Effector memory CD8-positive, alpha-beta T cell (primary cell): ENCODE measurements around the gene TBXAS1.
"Not testable (repeated sequence)": the region's sequence is repeated elsewhere in the genome, so short reads cannot be mapped to it uniquely, and the experiment has no call there.

ENCODE experiments used
- ATAC-seq: fragments of 150-1000 bp; cut with Tn5 transposase; replicated peaks from 2 replicates; pipeline ENCODE4 v1.10.0; 2021; ENCODE audit warnings: mild to moderate bottlenecking, moderate library complexity
- DNase-seq, 3 experiments: peaks; one replicate each; pipeline ENCODE4 v3.0.0; 2021
- H3K27ac Mint-ChIP-seq, 2 donors: one replicate each; pipeline ENCODE4 v1.8.0; 2022; ENCODE audit warnings: mild to moderate bottlenecking in 2 of 2, mixed read lengths in 2 of 2, moderate library complexity in 2 of 2
- H3K27me3 Mint-ChIP-seq, 2 donors: one replicate each; pipeline ENCODE4 v1.8.0; 2022; ENCODE audit warnings: mixed read lengths in 2 of 2
- H3K36me3 Mint-ChIP-seq: one replicate; pipeline ENCODE4 v1.8.0; 2022; ENCODE audit warnings: mild to moderate bottlenecking, moderate library complexity, mixed read lengths; ENCODE audit not compliant: insufficient read depth
- H3K4me1 Mint-ChIP-seq, 2 donors: one replicate each; pipeline ENCODE4 v1.8.0; 2022; ENCODE audit warnings: low read depth in 2 of 2, mixed read lengths in 2 of 2
- H3K4me3 Mint-ChIP-seq, 2 donors: one replicate each; pipeline ENCODE4 v1.8.0; 2022; ENCODE audit warnings: mild to moderate bottlenecking in 2 of 2, mixed read lengths in 2 of 2, moderate library complexity in 2 of 2
- H3K9me3 Mint-ChIP-seq, 2 donors: one replicate each; pipeline ENCODE4 v1.8.0; 2022; ENCODE audit warnings: mixed read lengths in 2 of 2

Gene TBXAS1

GRCh38 chr7:139830782-139831501, 1.9 kb downstream of the TBXAS1 start:
- peaks cover 22 to 26% of the 10 kb centered on the region in 2 donors for H3K27me3 Mint-ChIP-seq
- DNase-seq (no peak), ATAC-seq (peak; percentile 43)
- peak overlapping the region in 1 of 2 donors; percentile 77 for H3K4me3 Mint-ChIP-seq
- peaks cover 4% of the 10 kb centered on the region for H3K36me3 Mint-ChIP-seq
- H3K4me1 Mint-ChIP-seq = peaks cover 0 to 14% of the 10 kb centered on the region in 2 donors
- peaks cover 3 to 8% of the 10 kb centered on the region in 2 donors for H3K9me3 Mint-ChIP-seq
- H3K27ac Mint-ChIP-seq = peak overlapping the region; percentile 47 to 81

DNA sequence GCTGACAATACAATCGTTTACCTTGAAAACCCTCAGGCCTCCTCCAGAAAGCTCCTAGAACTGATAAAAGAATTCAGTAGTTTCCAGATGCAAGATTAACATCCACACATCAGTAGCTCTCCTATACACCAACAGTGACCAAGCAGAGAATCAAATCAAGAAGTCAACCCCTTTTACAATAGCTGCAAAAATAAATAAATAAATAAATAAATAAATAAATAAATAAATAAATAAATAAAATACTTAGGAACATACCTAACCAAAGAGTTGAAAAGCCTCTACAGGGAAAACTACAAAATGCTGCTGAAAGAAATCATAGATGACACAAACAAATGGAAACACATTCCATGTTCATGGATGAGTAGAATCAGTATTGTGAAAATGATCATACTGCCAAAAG, 6.8 kb downstream of the TBXAS1 start:
- ATAC-seq, H3K27ac Mint-ChIP-seq, H3K36me3 Mint-ChIP-seq, H3K4me1 Mint-ChIP-seq, DNase-seq, H3K9me3 Mint-ChIP-seq, H3K4me3 Mint-ChIP-seq: not testable (repeated sequence)
- H3K27me3 Mint-ChIP-seq = peaks cover 0 to 10% of the 10 kb centered on the region in 2 donors

DNA sequence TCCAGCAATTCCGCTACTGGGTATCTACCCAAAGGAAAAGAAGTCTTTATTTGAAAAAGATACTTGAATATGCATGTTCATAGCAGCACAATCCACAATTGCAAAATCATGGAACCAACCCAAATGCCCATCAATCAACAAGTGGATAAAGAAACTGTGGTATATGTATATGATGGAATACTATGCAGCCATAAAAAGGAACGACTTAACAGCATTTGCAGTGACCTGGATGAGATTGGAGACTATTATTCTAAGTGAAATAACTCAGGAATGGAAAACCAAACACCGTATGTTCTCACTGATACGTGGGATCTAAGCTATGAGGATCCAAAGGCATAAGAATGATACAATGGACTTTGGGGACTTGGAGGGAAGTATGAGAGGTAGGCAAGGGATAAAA, 8.2 kb downstream of the TBXAS1 start:
- DNase-seq, H3K4me1 Mint-ChIP-seq, H3K36me3 Mint-ChIP-seq, H3K27ac Mint-ChIP-seq, ATAC-seq, H3K9me3 Mint-ChIP-seq, H3K27me3 Mint-ChIP-seq, H3K4me3 Mint-ChIP-seq: not testable (repeated sequence)

- no peak overlapping the region for H3K4me3 Mint-ChIP-seq
- H3K27me3 Mint-ChIP-seq = no peaks in the 10 kb centered on the region
- ATAC-seq (no peak), DNase-seq (no peak)
- H3K9me3 Mint-ChIP-seq = peaks cover 1 to 8% of the 10 kb centered on the region in 2 donors
- no peak overlapping the region for H3K27ac Mint-ChIP-seq
- peaks cover 4 to 6% of the 10 kb centered on the region in 2 donors for H3K4me1 Mint-ChIP-seq
- no peaks in the 10 kb centered on the region for H3K36me3 Mint-ChIP-seq
Observed at GRCh38 chr7:139838276-139838675, 9.2 kb downstream of the TBXAS1 start.

- Mint-ChIP-seq H3K4me3 (no peak overlapping the region), H3K9me3 (peaks cover 1 to 7% of the 10 kb centered on the region in 2 donors), H3K27me3 (no peaks in the 10 kb centered on the region), H3K27ac (no peak overlapping the region), H3K36me3 (no peaks in the 10 kb centered on the region), H3K4me1 (peaks cover 4 to 6% of the 10 kb centered on the region in 2 donors)
- ATAC-seq = no peak
- DNase-seq = no peak
Observed at GRCh38 chr7:139838876-139839275, 9.8 kb downstream of the TBXAS1 start.

GRCh38 chr7:139840776-139841175, 11.7 kb downstream of the TBXAS1 start:
- H3K36me3 Mint-ChIP-seq = no peaks in the 10 kb centered on the region
- H3K9me3 Mint-ChIP-seq = no peaks in the 10 kb centered on the region
- H3K4me3 Mint-ChIP-seq = no peak overlapping the region
- peaks cover 8 to 9% of the 10 kb centered on the region in 2 donors for H3K27me3 Mint-ChIP-seq
- no peak for ATAC-seq
- no peak for DNase-seq
- H3K27ac Mint-ChIP-seq = no peak overlapping the region
- peaks cover 4 to 6% of the 10 kb centered on the region in 2 donors for H3K4me1 Mint-ChIP-seq

GRCh38 chr7:139842401-139843210, 13.5 kb downstream of the TBXAS1 start:
- peak; percentile 32 for ATAC-seq
- Mint-ChIP-seq H3K4me3 (peak overlapping the region in 1 of 2 donors; percentile 15), H3K27me3 (peaks cover 9 to 15% of the 10 kb centered on the region in 2 donors), H3K4me1 (peaks cover 4 to 6% of the 10 kb centered on the region in 2 donors), H3K9me3 (no peaks in the 10 kb centered on the region), H3K27ac (peak overlapping the region in 1 of 2 donors; percentile 42), H3K36me3 (no peaks in the 10 kb centered on the region)
- DNase-seq = no peak

- H3K27me3 Mint-ChIP-seq = peaks cover 9 to 15% of the 10 kb centered on the region in 2 donors
- H3K9me3 Mint-ChIP-seq, H3K4me3 Mint-ChIP-seq: not testable (repeated sequence)
Observed at GRCh38 chr7:139843211-139843537, 14.1 kb downstream of the TBXAS1 start.

DNA sequence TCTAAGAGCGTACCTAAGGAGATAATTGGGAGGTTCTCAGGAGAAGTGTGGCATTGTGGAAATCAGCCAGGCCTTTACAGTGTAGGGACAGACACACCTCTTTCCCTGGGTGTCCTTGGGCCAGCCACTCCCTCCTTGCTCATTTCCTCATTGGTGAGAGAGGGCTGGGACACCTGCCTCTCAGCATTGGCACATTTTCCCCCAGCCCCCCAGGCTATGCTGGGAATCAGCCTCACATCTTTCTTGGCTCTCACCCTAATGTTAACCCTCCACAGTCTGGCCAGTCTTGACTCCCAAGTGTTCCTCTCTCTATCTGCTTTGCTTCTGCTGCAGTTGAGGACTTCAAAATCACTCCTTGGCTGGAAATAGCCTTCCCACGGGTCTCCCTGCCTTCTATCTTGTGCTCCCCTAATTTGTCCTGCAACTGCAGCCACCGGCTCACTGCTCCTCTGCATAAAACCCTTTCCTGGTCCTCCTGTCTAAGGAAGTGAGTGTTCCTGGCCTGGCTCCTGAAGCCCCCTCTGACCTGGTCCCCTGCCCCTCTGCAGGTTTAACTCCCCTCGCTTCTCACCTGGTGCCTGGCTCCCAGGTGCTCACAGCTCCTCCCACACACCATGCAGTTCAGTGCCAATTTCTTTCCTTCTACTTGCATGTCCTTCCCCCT, 15.8 kb downstream of the TBXAS1 start:
- no peak overlapping the region for H3K4me3 Mint-ChIP-seq
- peaks cover 9 to 21% of the 10 kb centered on the region in 2 donors for H3K27me3 Mint-ChIP-seq
- no peak overlapping the region for H3K27ac Mint-ChIP-seq
- H3K36me3 Mint-ChIP-seq = no peaks in the 10 kb centered on the region
- DNase-seq (no peak), ATAC-seq (no peak)
- H3K9me3 Mint-ChIP-seq = no peaks in the 10 kb centered on the region
- peaks cover 4 to 6% of the 10 kb centered on the region in 2 donors for H3K4me1 Mint-ChIP-seq

More at GRCh38 chr7:139843211-139843537, 14.1 kb downstream of the TBXAS1 start:
- not testable (repeated sequence) for H3K27ac Mint-ChIP-seq, DNase-seq, ATAC-seq, H3K4me1 Mint-ChIP-seq, H3K36me3 Mint-ChIP-seq

DNA sequence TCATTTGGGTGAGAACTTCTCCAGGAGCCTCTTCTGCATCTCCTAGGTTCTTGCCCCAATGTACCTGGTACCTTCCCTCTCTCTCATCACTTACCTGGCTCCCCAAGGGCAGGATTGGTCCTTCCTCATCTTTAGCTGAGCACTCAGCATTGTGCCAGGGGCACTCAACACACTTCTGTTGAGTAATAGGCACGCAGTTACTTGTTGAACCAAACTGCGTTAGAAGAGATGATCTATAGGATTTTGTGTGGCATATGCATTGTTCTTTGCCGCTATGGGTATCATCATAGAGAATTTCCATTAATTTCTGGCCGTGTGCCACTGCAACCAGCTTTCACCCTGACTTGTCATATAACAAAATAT, 16.4 kb downstream of the TBXAS1 start:
- Mint-ChIP-seq H3K4me1 (peaks cover 4 to 6% of the 10 kb centered on the region in 2 donors), H3K36me3 (no peaks in the 10 kb centered on the region), H3K9me3 (no peaks in the 10 kb centered on the region), H3K27me3 (peaks cover 9 to 21% of the 10 kb centered on the region in 2 donors), H3K27ac (no peak overlapping the region), H3K4me3 (no peak overlapping the region)
- ATAC-seq (no peak), DNase-seq (no peak)

- no peak for ATAC-seq
- H3K27ac Mint-ChIP-seq = no peak overlapping the region
Observed at GRCh38 chr7:139846297-139846696, 17.2 kb downstream of the TBXAS1 start.

DNA sequence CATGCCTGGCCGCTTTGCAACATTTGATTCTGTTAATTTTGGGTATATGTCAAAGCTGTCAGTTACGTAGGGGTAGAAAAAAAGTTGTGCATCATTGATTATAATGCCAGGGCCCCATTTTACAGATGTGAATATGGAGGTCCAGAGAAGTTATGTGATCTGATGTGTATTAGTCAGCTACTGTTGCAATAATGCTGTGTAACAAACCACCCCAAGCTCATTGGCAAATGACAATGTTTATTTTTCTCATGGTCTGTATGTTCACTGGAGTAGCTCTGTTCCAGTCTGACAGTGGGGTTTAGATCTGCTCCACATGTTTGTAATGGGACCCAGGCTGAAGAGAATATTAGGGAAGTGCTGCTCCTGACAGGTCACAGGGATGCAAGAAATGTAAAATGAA, 19.2 kb downstream of the TBXAS1 start:
- H3K27me3 Mint-ChIP-seq = peaks cover 9 to 21% of the 10 kb centered on the region in 2 donors
- DNase-seq (no peak), ATAC-seq (no peak)
- no peaks in the 10 kb centered on the region for H3K9me3 Mint-ChIP-seq
- H3K36me3 Mint-ChIP-seq = no peaks in the 10 kb centered on the region
- no peaks in the 10 kb centered on the region for H3K4me1 Mint-ChIP-seq
- no peak overlapping the region for H3K4me3 Mint-ChIP-seq
- H3K27ac Mint-ChIP-seq = no peak overlapping the region

More at GRCh38 chr7:139846297-139846696, 17.2 kb downstream of the TBXAS1 start:
- no peak for DNase-seq
- no peak overlapping the region for H3K4me3 Mint-ChIP-seq
- H3K27me3 Mint-ChIP-seq = peaks cover 9 to 21% of the 10 kb centered on the region in 2 donors
- H3K36me3 Mint-ChIP-seq = no peaks in the 10 kb centered on the region
- peaks cover 4 to 6% of the 10 kb centered on the region in 2 donors for H3K4me1 Mint-ChIP-seq
- no peaks in the 10 kb centered on the region for H3K9me3 Mint-ChIP-seq

GRCh38 chr7:139850906-139851305, 21.8 kb downstream of the TBXAS1 start:
- Mint-ChIP-seq H3K9me3 (no peaks in the 10 kb centered on the region), H3K27ac (no peak overlapping the region), H3K4me1 (peaks cover 12 to 15% of the 10 kb centered on the region in 2 donors), H3K4me3 (no peak overlapping the region), H3K27me3 (peaks cover 0 to 13% of the 10 kb centered on the region in 2 donors), H3K36me3 (no peaks in the 10 kb centered on the region)
- no peak for DNase-seq
- no peak for ATAC-seq
